CD4-positive, alpha-beta T cell treated with Interleukin-17A for 4 hours (primary cell): ENCODE data around the gene PTPRK.

Experiments
- DNase-seq: peaks from one replicate; pipeline ENCODE4 v3.0.0-alpha.2; 2020; ENCODE audit warnings: mixed read lengths

PTPRK gene

DNA sequence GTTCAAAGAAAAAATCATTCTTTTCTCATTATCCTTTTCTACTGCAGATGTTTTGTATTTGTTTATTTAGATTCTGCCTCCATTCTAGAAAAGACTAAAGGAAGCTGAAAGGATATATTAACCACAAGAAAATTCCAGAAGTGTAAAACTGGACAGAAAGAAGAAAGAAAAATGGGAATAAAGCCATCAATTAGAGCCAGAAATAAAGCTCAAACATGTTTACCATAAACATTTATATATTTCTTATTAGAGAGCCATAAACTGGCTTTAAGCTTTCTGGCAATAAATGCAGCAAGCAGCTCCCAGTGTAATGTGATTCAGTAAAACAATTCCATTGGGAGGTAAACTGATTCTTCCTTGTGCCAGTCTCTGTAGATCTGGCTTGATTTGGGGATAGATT, 244.1 kb downstream of the PTPRK start:
- no peak for DNase-seq

DNA sequence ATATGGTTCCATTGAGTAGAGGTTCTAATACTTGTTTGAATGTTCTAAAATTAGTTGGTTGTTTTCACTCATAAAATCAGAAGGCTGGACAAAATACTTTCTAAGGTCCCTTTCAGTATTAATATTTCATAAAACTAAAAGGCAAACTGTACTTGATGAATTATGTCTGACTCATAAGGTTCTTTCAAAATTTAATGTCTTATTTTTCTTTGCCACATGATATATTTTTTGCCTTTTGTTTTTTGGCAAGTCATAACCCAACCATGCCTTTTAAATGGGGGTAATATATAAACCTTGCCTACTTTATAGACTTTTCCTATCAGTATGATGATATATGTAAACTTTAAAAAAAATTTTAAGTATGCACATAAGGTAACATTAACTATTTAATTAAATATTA, 244.7 kb downstream of the PTPRK start:
- no peak for DNase-seq

DNA sequence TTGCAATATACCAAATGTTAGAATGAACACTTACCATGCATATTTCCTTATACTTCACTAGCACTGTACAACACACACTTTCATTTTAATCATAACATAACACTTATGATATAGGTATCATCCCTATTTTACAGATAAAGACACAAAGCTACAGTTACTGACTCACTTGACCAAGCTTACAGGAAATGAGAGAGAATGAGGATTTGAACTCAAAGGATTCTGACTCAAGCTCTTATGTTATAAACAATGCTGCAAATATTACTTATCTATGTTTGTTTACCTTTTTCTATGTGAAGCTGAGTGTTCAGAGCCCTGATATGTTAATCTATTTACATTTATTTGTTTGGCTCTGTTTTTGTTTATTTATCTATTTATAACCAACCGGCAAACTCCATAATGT, 245.4 kb downstream of the PTPRK start:
- DNase-seq, result no peak

DNA sequence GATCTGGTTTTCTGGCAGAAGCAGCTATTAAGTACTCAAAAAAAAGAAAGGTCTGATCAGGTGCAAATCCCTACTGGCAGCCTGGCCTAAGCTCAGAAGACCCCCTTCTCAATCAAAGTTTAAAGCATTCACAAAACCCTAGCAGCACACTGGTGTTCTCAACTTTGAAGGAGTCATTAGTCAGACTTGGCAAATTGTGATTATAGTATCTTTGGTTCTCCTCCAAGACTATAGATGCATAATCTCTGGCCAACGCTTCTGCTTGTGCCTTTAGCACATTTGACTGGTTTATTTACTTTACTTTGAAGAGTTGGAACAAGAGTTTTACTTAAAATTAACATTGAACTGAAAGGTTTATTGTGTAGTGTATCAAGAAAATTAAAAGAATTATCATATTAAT, 248.9 kb downstream of the PTPRK start:
- no peak for DNase-seq

DNA sequence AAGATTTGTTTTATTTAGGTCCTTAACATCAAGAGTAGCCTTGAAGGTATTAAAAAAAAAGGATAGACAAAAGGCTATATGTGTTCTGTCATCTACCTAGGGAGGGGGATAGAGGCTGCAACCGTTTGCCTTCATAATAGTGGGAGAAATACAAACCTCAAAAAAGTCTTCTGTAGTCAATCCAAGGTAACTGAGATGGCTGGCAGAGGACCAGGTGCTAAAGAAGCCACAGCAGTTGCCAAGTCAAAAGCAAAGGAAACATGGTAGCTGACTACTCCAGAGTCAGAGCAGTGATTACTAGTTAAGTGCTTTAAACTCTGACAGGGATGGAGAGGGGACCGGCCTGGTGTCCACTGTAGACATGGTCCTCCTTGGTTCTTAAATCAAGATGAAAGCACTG, 249.4 kb downstream of the PTPRK start:
- DNase-seq, result no peak

DNA sequence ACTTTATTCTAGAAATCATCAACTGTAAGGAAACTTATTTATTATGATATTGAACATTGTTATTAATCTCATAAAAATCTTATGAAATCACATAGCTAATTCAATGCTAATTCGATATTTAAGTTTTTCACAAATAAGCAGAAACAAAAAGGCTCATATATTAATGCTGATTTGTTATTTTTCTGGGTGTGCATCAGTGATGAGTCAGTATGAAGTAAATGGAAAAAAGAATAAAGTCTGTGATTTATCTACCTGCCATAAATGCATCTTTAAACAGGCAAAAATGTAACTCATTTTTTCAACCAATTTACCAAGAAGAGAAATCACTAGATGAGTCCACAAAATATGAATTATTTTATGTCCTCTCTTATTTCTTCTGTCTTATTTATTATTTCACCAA, 253.5 kb downstream of the PTPRK start:
- no peak for DNase-seq

DNA sequence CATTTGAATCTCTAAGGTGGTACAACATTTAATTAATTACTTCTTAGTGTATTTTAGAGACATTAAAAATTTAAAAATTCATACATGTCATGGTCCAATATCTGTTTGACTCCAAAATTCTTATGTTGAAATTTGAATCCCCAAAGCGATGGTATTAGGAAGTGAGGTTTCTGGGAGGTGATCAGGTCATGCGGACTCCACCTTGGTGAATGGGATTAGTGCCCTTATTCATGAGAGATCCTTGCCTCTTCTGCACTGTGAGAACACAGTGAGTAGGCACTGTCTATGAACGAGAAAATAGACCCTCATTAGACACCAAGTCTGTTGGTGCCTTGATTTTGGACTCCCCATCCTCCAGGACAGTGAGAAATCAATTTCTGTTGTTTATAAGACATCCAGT, 254.7 kb downstream of the PTPRK start:
- DNase-seq, result no peak

DNA sequence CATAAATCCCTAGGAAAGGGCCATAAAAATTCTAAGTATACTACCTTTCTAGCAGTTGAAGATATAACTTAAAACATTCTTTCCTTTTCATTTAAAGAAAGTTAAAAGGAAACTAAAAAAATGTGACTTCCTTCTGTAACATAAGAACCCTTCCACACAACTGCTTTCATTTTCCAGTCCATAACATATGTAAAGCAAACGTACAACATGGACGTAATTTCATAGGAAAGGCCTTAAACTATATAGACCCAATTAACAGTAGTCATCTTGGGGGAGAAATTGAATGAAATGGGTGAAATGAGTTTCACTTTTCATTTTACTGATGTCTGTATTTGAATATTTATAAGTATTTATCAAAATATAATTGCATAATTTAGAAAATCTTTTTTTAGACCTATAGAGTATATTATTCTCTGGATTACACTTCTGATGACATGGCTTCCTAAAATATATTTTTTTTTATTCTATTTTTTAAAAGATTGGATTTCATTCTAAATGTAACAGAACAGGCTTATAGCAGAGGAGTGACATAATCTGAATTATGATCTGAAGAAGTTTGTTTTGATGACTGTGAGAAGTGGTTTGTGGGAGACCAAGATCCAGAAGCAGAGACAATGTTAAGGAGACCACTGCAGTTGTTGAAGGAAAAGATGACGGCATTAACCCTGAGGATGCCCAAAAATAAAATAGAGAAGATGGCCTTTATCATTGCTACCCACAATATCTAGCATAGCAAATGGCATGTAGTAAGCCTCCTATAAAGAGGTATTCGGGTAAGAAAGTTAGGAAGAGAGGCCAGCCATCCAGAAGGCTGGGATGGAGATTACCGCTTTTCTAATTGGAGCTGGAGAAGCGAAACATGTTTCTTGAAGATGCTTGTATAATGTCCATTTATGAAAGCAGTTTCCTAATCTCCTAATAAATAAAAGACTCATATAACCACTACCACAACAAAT, 260.4 kb downstream of the PTPRK start:
- DNase-seq, result no peak

DNA sequence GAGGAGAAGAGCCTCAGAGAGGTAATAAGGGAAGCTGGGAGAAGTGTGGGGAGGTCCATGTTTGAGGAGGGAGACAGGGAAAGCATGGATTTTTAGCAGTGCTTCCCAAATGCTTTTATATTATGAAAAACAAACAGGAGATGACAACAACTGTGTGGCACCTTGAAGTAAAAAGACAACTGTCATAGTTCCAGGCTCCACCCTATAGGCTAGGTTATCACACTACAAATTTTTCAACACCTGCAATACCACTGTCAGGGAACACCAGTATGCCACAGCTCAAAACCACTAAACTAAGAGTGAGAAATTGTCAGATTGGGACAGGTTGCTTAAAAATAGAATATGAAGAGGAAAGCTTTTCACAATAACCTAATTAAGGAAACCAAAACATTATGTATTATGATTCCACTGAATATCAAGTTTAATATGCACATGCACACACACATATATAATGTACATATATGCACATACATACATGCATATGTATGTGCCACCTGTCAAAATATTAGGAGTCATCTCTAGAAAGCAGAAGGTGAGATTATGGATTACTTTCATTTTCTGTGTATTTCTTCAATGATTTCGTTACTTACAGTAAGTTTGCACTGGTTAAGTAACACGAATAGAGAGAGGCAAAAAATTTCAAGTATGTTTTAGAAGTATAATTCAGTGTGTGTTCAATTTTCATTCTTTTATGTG, 261.2 kb downstream of the PTPRK start:
- no peak for DNase-seq

DNA sequence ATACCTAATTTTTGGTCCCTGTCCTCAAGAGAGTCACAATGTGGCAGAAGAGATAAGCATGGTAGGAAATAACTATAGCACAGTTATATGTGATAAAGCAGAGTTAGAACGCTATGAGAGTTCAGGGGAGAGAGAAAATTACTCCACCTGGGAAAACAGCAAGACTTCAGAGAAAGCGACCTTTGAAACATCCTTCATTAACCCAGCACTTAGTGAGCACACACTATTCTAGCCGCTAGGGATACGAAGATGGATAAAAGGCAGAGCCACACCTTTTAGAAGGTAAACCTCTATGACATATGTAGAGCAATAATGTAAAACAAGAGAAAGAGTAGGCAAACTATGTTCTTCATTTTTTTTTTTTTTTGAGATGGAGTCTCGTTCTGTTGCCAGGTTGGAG, 264.3 kb downstream of the PTPRK start:
- DNase-seq, result no peak

DNA sequence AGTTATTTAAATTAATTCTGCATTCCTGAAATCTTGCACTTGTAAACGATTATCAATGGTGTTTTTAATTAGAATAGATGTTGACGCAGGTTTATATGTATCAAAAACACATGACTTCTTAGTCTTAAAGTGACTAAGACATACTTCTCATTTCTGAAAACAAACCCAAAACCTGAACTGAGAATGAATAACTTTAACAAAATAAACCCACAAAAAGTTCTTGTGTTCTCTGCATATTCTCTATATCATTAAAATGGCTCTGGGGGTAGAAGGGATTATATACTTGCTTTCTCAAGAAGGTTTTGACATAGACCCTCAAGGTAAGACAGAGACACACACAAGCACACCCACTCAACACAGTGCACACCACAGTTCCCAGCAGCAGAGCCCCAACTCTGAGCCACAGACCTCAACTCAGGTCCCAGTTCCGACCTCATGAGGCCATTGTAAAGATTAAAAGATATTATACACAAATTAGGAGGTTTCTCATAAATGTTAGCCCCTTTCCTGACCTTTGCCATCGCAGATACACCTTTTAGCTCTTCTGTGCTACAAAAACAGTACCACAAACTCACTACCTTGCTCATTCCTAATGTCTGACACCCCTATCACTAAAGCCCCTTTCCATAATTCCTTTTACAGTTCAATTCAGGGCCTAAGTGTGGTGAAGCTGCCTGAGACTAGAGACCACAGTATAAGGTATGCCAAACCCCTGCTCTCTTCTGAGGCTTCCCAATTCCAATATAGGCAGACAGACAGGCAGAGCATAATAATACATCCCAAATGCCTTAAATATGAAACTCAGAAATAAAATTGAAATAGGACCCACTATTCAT, 267.8 kb downstream of the PTPRK start:
- no peak for DNase-seq

DNA sequence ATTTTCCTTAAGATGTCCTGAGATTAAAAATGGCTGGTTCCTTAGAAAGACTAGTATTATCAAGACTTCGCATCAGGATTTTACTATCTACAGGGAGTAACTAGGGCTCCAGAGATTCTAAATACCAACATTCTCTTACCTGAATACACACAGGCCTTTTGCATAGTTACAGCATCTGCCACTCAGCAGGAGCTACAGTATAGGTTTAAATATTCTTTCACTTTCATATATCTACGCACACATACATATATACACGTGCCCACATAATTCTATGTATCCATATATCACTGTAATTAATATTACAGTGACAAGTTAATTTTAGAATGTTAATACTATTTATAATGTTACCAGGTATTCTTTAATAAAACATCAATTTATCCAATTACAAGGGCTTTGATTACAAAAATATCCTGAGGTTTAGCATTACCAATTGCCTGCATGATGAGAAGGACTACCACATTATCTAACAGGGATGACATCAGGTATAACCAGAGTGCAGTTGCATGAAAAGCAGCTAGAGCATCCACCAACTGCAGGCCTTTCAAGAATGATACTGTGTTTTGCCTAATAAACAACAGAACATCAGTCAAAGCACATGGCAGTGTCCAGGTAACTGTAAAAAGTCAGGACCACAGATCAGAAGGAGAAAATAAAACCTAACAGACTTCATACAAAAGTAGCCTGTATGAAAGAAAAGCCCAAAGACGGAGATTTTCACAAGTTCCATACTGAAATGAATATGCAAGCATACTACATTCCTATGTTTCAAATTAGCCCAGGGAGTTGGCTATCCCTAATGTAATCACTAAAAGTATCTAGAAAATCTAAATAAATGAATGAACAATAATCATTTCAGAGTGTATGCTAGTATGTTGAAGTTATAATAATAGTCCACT, 268.7 kb downstream of the PTPRK start:
- DNase-seq, result no peak

DNA sequence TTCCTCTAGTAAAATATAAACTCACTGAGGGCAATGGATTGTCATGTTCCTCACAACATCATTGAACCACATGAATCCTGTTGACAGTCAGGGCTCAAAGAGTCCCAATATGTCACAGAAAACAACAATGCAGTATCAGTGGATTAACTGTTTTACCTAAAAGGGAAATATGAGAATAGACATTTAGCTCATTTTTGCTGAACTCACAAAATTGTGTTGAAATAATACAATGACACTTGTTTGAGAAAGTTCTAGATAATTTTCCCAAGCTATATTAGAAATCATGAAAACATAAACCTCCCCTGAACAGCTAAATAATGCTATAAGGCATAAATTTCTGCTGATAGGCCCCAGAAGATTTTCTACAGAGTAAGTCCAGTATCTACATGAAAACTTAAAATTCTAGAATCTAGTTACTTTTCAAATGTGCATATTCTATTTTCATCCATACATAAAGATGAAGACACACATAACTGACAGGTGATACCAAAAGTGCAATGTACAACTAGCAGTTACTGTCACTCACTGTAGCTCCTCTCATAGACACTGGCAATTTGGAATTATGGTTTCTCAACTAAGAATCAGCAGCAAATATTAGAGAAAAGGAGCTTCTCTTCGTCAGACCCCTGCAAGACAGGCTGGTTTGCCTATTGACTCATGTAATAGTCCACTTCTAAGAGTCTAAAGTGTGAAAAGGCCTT, 269.9 kb downstream of the PTPRK start:
- no peak for DNase-seq

DNA sequence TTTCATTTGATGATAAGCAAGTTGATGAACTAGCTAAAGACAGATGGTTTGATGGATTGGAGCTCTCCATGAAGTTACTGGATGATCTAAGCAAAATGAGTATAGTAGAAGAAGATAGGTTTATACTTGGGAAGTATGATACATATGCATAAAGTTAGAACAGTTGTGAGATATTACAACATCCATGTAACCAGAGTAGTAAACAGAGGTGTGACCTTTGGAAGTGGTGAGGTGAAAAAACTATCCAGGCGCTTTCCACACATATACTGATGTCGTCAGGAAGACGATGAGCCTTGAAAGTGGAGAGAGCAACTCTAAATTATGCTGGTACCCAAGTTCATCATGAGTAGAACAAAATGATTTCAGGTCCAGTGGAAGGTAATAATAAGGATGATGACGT, 271.0 kb downstream of the PTPRK start:
- no peak for DNase-seq

DNA sequence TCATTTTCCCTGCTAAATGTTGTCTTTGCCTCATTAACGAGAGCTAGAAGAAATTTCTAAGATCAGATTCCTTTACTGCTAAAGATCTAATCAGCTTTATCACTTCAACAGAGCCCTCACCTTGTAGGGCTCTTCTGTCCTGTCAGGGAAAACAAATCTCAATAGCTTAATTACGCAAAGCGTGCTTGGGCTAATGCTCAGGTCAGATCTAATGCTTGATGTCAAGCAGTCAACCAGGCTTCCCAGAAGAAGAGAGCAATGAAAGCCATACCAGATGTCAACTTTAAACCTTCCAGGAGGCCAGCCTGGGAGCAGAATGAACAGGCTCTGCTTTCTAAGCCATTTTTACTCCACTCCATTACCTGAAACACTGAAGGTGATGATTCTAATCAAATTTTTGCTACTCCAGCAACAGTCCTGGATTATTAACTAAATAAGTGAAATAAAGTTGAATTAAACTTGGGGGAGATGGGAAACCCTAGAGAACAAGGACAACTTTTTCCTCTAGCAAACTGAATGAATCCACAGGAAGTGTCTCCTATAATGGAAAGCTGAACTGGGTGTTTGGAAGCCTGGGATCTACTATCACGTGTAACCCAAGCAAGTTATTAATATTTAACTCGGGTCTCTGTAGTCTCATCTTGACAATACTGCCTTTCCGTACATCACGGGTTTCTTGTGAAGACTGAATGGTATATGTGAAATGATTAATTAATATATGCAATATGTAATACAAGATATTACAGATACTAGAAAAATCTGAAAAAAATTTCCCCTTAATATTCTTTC, 273.7 kb downstream of the PTPRK start:
- no peak for DNase-seq

DNA sequence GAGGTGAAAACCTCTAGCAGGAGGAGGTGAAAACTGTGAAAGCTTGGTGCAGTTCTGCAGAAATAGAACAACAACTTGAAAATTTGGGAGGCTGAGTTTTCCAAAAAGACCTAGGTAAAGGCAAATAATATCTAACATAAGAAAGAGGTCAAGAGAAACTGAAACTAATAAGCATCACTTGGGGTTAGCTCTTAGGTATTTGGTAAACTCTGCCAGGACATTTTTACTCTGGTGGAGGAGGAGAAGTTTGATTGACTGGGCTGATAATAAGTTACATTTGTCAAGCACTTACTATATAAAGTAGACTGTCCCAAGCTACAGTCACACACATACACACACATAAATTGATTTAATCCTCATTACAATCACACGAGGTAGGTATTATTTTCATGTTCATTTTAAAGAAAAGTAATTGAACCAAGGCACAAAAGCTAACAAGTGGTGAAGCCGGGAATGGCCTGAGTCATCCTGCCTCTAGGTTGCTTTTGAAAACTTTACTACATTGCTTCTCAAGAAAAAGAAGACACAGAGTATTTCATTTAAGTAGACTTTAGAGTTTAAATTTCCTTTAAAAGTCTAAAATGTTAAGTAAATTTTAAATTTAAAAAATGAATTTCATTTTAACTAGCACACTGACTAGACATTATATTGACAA, 275.5 kb downstream of the PTPRK start:
- no peak for DNase-seq

DNA sequence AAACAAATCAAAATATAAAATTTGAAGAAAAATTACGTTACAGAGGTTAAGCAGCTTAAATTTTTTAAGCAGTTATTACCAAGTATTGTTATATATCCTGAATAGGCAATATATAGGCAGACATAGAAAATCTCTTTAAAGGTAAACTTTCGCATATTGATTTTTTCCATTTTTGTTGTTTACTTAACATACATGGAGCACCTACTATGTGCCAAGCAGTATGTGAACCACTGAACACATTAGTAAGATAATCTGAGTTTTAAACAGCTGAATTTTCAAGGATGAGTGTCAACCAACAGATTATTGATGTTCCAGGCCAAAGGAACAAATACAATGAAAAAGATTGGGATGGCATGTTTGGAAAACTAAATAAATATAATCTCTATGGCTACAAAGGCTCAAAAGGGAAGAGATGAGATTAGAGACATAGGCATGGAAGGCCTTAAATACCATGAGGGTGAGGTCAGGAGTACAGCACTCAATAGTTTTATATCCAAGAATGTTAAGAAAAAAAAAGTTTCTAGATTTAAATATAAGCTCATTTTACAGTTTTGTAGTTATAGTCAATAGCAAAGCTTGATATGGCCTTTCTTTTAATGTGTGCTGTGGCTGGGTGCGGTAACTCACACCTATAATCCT, 277.5 kb downstream of the PTPRK start:
- DNase-seq, result no peak

DNA sequence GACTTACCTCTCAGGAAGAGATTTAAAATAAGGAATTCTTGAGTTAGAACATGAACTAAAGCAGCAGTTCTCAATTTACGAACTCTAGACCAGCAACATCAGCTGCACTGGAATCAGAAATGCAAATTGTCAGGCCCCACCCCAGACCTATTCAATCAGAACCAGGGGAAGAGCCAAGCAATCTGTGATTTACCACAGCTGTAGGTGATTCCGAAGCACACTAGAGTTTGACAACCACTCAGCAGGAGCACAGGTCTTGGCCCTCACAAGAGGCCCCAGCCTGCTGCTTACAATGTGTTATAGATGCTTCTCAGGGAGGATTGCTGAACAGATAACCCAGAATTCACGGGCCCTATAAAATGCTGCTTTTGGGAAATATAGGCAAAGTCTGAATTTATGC, 279.2 kb downstream of the PTPRK start:
- DNase-seq, result no peak

DNA sequence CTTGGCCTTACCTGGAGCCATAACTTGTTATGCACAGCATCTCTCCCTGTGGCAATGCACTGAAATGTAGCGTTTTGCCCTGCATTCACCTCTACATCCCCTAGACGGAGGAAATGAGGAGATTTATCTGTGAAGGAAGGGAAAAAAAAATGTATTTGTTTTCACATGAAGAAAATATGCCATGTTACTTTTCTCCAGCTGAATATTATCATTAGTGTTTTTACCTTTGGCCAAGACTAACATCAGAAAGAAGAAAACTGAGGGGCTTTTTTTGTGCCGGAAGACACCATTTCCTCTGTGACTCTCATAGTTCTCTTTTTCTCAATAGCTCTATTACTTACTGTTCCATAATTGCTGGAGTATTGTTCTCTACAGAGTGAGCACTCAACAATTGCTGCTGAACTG, 280.4 kb downstream of the PTPRK start:
- no peak for DNase-seq

DNA sequence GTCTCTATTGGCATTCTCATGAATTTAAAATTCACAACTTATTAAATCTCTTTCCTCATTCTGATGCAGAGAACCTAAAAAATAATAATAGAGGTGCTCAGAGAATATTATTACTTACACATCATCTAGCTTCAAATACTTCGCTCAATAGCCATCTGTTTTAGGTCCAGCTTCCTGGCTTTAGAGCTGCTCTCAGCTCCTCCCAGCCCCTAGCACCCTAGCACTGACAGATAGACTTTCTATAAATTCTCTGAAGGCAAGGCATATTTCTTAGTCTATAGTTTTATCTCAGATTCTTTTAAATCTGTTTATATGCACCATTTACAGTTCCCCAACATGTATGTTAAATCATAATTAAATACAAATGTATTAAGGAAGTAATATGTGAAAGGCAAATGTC, 281.3 kb downstream of the PTPRK start:
- no peak for DNase-seq
